GM23248 (cell line): ENCODE results near the gene CFAP58.

Experiments
- EZH2 ChIP-seq: fragments of 200-600 bp; sonication (generic); IDR thresholded peaks from 2 replicates; pipeline ENCODE4 v1.6.1; 2018; ENCODE audit warnings: antibody characterized with exemption, mild to moderate bottlenecking; ENCODE audit not compliant: insufficient read depth, poor library complexity, severe bottlenecking
- EZH2phosphoT487 ChIP-seq: fragments of 200-600 bp; sonication (generic); IDR thresholded peaks from 2 replicates; pipeline ENCODE4 v1.6.1; 2018; ENCODE audit warnings: antibody characterized with exemption, moderate library complexity, mild to moderate bottlenecking, low read depth; ENCODE audit not compliant: insufficient read depth

- TF ChIP-seq EZH2phosphoT487 (no peak), EZH2 (no peak)
These were observed 19.8 kb upstream of the CFAP58 start for GRCh38 chr10:104333728-104334373.
